ENCODE measurements around the gene PAAF1.

DNA sequence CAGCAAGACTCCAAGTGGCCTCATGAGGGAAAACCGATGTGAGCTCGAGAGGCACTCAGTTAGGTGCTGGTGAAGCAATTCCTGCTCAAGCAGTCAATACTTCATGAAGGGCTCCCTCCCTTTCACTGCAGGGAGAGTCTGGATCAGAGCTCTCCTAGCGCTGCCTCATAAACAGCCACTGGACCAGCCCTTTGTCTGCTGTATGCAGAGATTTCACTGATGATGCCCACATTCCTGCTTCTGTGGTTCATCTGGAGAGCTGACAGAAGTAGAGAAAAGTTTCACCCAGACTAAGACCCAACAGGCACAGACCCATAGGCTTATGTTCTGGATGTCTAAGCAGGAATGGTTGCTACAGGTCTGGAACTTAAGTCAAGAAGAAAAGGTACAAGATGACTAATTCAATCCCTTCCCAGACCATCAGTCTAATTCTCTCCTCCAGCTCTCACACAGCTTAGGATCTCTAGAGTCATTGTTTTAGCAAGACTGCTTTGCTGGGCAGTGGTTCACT, 101.8 kb downstream of the PAAF1 start:
- no peak for TF ChIP-seq TBL1XR1 (IDR thresholded peaks at IDR 0.05; ENCODE audit: low read depth, low read length)
- TF ChIP-seq CBX5 (IDR thresholded peaks at IDR 0.05; ENCODE audit: low read depth), result no peak
- no peak for TF ChIP-seq EZH2 (IDR thresholded peaks at IDR 0.05; ENCODE audit: borderline replicate concordance, control insufficient read depth, low read depth, low read length)
- TF ChIP-seq, protein P1, sequence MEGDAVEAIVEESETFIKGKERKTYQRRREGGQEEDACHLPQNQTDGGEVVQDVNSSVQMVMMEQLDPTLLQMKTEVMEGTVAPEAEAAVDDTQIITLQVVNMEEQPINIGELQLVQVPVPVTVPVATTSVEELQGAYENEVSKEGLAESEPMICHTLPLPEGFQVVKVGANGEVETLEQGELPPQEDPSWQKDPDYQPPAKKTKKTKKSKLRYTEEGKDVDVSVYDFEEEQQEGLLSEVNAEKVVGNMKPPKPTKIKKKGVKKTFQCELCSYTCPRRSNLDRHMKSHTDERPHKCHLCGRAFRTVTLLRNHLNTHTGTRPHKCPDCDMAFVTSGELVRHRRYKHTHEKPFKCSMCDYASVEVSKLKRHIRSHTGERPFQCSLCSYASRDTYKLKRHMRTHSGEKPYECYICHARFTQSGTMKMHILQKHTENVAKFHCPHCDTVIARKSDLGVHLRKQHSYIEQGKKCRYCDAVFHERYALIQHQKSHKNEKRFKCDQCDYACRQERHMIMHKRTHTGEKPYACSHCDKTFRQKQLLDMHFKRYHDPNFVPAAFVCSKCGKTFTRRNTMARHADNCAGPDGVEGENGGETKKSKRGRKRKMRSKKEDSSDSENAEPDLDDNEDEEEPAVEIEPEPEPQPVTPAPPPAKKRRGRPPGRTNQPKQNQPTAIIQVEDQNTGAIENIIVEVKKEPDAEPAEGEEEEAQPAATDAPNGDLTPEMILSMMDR (IDR thresholded peaks at IDR 0.05 in 2 of 3, conservative IDR thresholded peaks at IDR 0.05 in 1 of 3; ENCODE audit: control insufficient read depth in 2 of 3, extremely low read depth in 1 of 3, insufficient read depth in 1 of 3, low read depth in 3 of 3, low read length in 3 of 3), result no peak
- TF ChIP-seq JUNB (IDR thresholded peaks at IDR 0.05), result no peak
- no peak for TF ChIP-seq ZBTB40 (IDR thresholded peaks at IDR 0.05; ENCODE audit: borderline replicate concordance)
- no peak for TF ChIP-seq SP1 (IDR thresholded peaks at IDR 0.05; ENCODE audit: low read depth, low read length)
- TF ChIP-seq, protein P2, sequence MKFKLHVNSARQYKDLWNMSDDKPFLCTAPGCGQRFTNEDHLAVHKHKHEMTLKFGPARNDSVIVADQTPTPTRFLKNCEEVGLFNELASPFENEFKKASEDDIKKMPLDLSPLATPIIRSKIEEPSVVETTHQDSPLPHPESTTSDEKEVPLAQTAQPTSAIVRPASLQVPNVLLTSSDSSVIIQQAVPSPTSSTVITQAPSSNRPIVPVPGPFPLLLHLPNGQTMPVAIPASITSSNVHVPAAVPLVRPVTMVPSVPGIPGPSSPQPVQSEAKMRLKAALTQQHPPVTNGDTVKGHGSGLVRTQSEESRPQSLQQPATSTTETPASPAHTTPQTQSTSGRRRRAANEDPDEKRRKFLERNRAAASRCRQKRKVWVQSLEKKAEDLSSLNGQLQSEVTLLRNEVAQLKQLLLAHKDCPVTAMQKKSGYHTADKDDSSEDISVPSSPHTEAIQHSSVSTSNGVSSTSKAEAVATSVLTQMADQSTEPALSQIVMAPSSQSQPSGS (IDR thresholded peaks at IDR 0.05; ENCODE audit: low read length), result no peak
